Astrocyte (in vitro differentiated cells and primary cell): Measurements from ENCODE around the gene CTSF.

Experiments used
- CTCF ChIP-seq: IDR thresholded peaks from 2 replicates; pipeline ENCODE4 v1.5.1; 2011; ENCODE audit warnings: low read depth, mild to moderate bottlenecking, inconsistent platforms, low read length, moderate library complexity; ENCODE audit not compliant: insufficient read depth
- EZH2 ChIP-seq: IDR thresholded peaks from 2 replicates; pipeline ENCODE4 v1.6.1; 2012; ENCODE audit warnings: mild to moderate bottlenecking, low read length, inconsistent platforms; ENCODE audit not compliant: insufficient read depth

GRCh38 chr11:66598993-66599392, 30.6 kb upstream of the CTSF start:
- TF ChIP-seq EZH2 (no peak), CTCF (no peak)
